BE2C (cell line): ENCODE measurements around the gene WDR41.
"Not testable (repeated sequence)": the region's sequence is repeated elsewhere in the genome, so short reads cannot be mapped to it uniquely, and the experiment has no call there.

Experiments used
- DNase-seq: peaks from one replicate; pipeline ENCODE4 v3.0.0-alpha.2; 2020
- H3K27me3 ChIP-seq: fragments of 250-450 bp; sonication (Bioruptor Pico); 2 replicates; pipeline ENCODE4 v1.5.1; 2020; ENCODE audit warnings: mild to moderate bottlenecking
- H3K36me3 ChIP-seq: fragments of 250-450 bp; sonication (Bioruptor Pico); 2 replicates; pipeline ENCODE4 v1.5.1; 2020; ENCODE audit warnings: mild to moderate bottlenecking
- H3K4me1 ChIP-seq: fragments of 250-450 bp; sonication (Bioruptor Pico); 2 replicates; pipeline ENCODE4 v1.5.1; 2020
- H3K4me3 ChIP-seq: 2 replicates; pipeline ENCODE4 v1.5.1; 2011; ENCODE audit warnings: low read depth, low read length
- H3K9me3 ChIP-seq: fragments of 250-450 bp; sonication (Bioruptor Pico); 2 replicates; pipeline ENCODE4 v1.5.1; 2020
- TF ChIP-seq, protein P1 (sequence below): IDR thresholded peaks from 2 replicates; pipeline ENCODE4 v1.5.1; 2012; ENCODE audit warnings: mild to moderate bottlenecking, low read depth, low read length

The WDR41 gene

DNA sequence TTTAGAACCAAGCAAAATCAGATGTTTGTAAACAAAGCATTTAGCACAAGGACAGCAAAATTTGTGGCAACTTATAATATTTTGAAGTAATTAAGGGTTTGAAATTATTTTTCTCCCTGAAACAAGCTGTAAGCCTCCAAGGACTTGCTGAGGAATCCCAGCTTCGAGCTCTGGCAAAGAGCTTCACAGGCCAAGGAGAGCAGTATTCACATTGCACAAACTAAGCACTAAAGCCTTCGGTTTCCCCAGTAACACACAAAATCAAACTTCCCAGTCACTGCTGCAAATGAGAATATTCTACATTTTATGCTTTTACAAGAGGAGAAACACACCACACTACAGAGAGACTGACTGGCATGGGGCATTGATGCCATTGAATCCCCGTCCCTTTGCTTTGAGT, 101.9 kb downstream of the WDR41 start:
- DNase-seq: no peak
- no peaks in the 10 kb centered on the region for H3K36me3 ChIP-seq
- no peak overlapping the region for H3K4me3 ChIP-seq
- TF ChIP-seq, protein P1, sequence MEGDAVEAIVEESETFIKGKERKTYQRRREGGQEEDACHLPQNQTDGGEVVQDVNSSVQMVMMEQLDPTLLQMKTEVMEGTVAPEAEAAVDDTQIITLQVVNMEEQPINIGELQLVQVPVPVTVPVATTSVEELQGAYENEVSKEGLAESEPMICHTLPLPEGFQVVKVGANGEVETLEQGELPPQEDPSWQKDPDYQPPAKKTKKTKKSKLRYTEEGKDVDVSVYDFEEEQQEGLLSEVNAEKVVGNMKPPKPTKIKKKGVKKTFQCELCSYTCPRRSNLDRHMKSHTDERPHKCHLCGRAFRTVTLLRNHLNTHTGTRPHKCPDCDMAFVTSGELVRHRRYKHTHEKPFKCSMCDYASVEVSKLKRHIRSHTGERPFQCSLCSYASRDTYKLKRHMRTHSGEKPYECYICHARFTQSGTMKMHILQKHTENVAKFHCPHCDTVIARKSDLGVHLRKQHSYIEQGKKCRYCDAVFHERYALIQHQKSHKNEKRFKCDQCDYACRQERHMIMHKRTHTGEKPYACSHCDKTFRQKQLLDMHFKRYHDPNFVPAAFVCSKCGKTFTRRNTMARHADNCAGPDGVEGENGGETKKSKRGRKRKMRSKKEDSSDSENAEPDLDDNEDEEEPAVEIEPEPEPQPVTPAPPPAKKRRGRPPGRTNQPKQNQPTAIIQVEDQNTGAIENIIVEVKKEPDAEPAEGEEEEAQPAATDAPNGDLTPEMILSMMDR: no peak
- no peaks in the 10 kb centered on the region for H3K9me3 ChIP-seq
- no peaks in the 10 kb centered on the region for H3K27me3 ChIP-seq
- H3K4me1 ChIP-seq: no peaks in the 10 kb centered on the region

GRCh38 chr5:77389746-77390145, 102.4 kb downstream of the WDR41 start:
- no peaks in the 10 kb centered on the region for H3K36me3 ChIP-seq
- H3K27me3 ChIP-seq: no peaks in the 10 kb centered on the region
- no peak overlapping the region for H3K4me3 ChIP-seq
- TF ChIP-seq, protein P1: no peak
- DNase-seq: no peak
- no peaks in the 10 kb centered on the region for H3K4me1 ChIP-seq
- H3K9me3 ChIP-seq: no peaks in the 10 kb centered on the region

GRCh38 chr5:77386340-77386739, 105.8 kb downstream of the WDR41 start:
- not testable (repeated sequence) for H3K27me3 ChIP-seq, DNase-seq, H3K4me3 ChIP-seq, H3K9me3 ChIP-seq, H3K36me3 ChIP-seq, H3K4me1 ChIP-seq

GRCh38 chr5:77383336-77383735, 108.8 kb downstream of the WDR41 start:
- H3K36me3 ChIP-seq, H3K4me3 ChIP-seq, H3K4me1 ChIP-seq, H3K9me3 ChIP-seq, DNase-seq, H3K27me3 ChIP-seq: not testable (repeated sequence)
